HG03097 (cell line): ENCODE results near the gene RUNDC3A.
"Not testable (repeated sequence)": the region's sequence is repeated elsewhere in the genome, so short reads cannot be mapped to it uniquely, and the experiment has no call there.

Experiments used
- ATAC-seq: cut with Tn5 transposase; IDR thresholded peaks from one replicate; pipeline ENCODE4 v1.9.1; 2021; ENCODE audit not compliant: unreplicated experiment, low FRiP score

Gene RUNDC3A

GRCh38 chr17:44355642-44356099 lies 47.3 kb downstream of the RUNDC3A start:
- ATAC-seq, result no peak

- ATAC-seq, result no peak
Observed at GRCh38 chr17:44356241-44356640, 47.8 kb downstream of the RUNDC3A start.

GRCh38 chr17:44358066-44358465 lies 49.7 kb downstream of the RUNDC3A start:
- no peak for ATAC-seq

GRCh38 chr17:44359006-44359405 lies 50.6 kb downstream of the RUNDC3A start:
- no peak for ATAC-seq

- ATAC-seq, result no peak
Observed at GRCh38 chr17:44359458-44360143, 51.2 kb downstream of the RUNDC3A start.

GRCh38 chr17:44360144-44360533 lies 51.7 kb downstream of the RUNDC3A start:
- ATAC-seq, result no peak

- no peak for ATAC-seq
Observed at GRCh38 chr17:44360826-44361225, 52.4 kb downstream of the RUNDC3A start.

GRCh38 chr17:44361292-44362260 lies 53.2 kb downstream of the RUNDC3A start:
- ATAC-seq, result no peak

GRCh38 chr17:44362459-44362948 lies 54.1 kb downstream of the RUNDC3A start:
- ATAC-seq, result no peak

GRCh38 chr17:44362949-44363612 lies 54.7 kb downstream of the RUNDC3A start:
- ATAC-seq, result no peak

- no peak for ATAC-seq
Observed at GRCh38 chr17:44363613-44364159, 55.3 kb downstream of the RUNDC3A start, which contains the start of gene FAM171A2. Gene FAM171A2 (minus strand): TSS chr17:44363853. CDS start chr17:44363714, 139 bp downstream.

- ATAC-seq, result not testable (repeated sequence)
Observed at GRCh38 chr17:44365051-44365450, 56.6 kb downstream of the RUNDC3A start.

- no peak for ATAC-seq
Observed at GRCh38 chr17:44367231-44367979, 59.0 kb downstream of the RUNDC3A start.
